Astrocyte (in vitro differentiated cells and primary cell): ENCODE measurements around the gene PTPMT1. TPM values are rescaled to one million over a fixed set of nuclear protein-coding genes. Genes with fewer than 3 reads are reported as not detected.

Experiments
- DNase-seq: peaks from one replicate; pipeline ENCODE4 v3.0.0-alpha.2; 2010; ENCODE audit warnings: low read depth
- FAIRE-seq: peaks from 2 replicates; lab custom pipeline; 2011; peaks lifted over from hg19 to GRCh38; lab: Jason Lieb, UNC
- H2AFZ ChIP-seq: 2 replicates; pipeline ENCODE4 v1.6.0; 2012; ENCODE audit warnings: low read depth, low read length, inconsistent platforms
- H3K27ac ChIP-seq: 2 replicates; pipeline ENCODE4 v1.5.1; 2011; ENCODE audit warnings: low read depth, low read length, inconsistent platforms
- H3K27me3 ChIP-seq: 2 replicates; pipeline ENCODE4 v1.6.0; 2011; ENCODE audit warnings: low read length, inconsistent platforms; ENCODE audit not compliant: insufficient read depth
- H3K36me3 ChIP-seq: 2 replicates; pipeline ENCODE4 v1.5.1; 2011; ENCODE audit warnings: low read length, inconsistent platforms; ENCODE audit not compliant: insufficient read depth
- H3K4me1 ChIP-seq: 2 replicates; pipeline ENCODE4 v1.5.1; 2011; ENCODE audit warnings: low read length, inconsistent platforms; ENCODE audit not compliant: insufficient read depth
- H3K4me2 ChIP-seq: 2 replicates; pipeline ENCODE4 v1.6.0; 2012; ENCODE audit warnings: low read length, inconsistent platforms
- H3K4me3 ChIP-seq: 2 replicates; pipeline ENCODE4 v1.5.1; 2011; ENCODE audit warnings: low read depth, mild to moderate bottlenecking, low read length, inconsistent platforms; ENCODE audit not compliant: insufficient read depth
- H3K79me2 ChIP-seq: 2 replicates; pipeline ENCODE4 v1.6.0; 2012; ENCODE audit warnings: mild to moderate bottlenecking, low read length, inconsistent platforms; ENCODE audit not compliant: insufficient read depth
- H3K9ac ChIP-seq: 2 replicates; pipeline ENCODE4 v1.6.0; 2012; ENCODE audit warnings: mild to moderate bottlenecking, low read length, inconsistent platforms
- H3K9me3 ChIP-seq: 2 replicates; pipeline ENCODE4 v1.5.1; 2012; ENCODE audit warnings: low read depth, mild to moderate bottlenecking, low read length, inconsistent platforms; ENCODE audit not compliant: insufficient read depth
- H4K20me1 ChIP-seq: 2 replicates; pipeline ENCODE4 v1.6.0; 2012; ENCODE audit warnings: low read length, inconsistent platforms; ENCODE audit not compliant: insufficient read depth
- H3K27ac Mint-ChIP-seq: one replicate; pipeline ENCODE4 v1.8.0; 2021; ENCODE audit warnings: mild to moderate bottlenecking, mixed read lengths; ENCODE audit not compliant: unreplicated experiment
- H3K27me3 Mint-ChIP-seq: one replicate; pipeline ENCODE4 v1.8.0; 2021; ENCODE audit warnings: low read depth, mixed read lengths; ENCODE audit not compliant: unreplicated experiment
- H3K36me3 Mint-ChIP-seq: one replicate; pipeline ENCODE4 v1.8.0; 2021; ENCODE audit warnings: low read depth, mixed read lengths; ENCODE audit not compliant: unreplicated experiment
- H3K4me1 Mint-ChIP-seq: one replicate; pipeline ENCODE4 v1.8.0; 2021; ENCODE audit warnings: low read depth, mixed read lengths; ENCODE audit not compliant: unreplicated experiment
- H3K4me3 Mint-ChIP-seq: one replicate; pipeline ENCODE4 v1.8.0; 2021; ENCODE audit warnings: mild to moderate bottlenecking, moderate library complexity, mixed read lengths; ENCODE audit not compliant: unreplicated experiment
- H3K9me3 Mint-ChIP-seq: one replicate; pipeline ENCODE4 v1.8.0; 2021; ENCODE audit warnings: mild to moderate bottlenecking, mixed read lengths; ENCODE audit not compliant: unreplicated experiment
- CTCF ChIP-seq: IDR thresholded peaks from 2 replicates; pipeline ENCODE4 v1.5.1; 2011; ENCODE audit warnings: low read depth, mild to moderate bottlenecking, inconsistent platforms, low read length, moderate library complexity; ENCODE audit not compliant: insufficient read depth
- EZH2 ChIP-seq: IDR thresholded peaks from 2 replicates; pipeline ENCODE4 v1.6.1; 2012; ENCODE audit warnings: mild to moderate bottlenecking, low read length, inconsistent platforms; ENCODE audit not compliant: insufficient read depth
- total RNA-seq: library from RNA; stranded (reverse); gene quantifications from 2 replicates; pipeline ENCODE4 v1.2.1, GENCODE V29; 2021

PTPMT1 gene
- total RNA-seq, 1 donor from 2014 or later: 32.4 TPM

DNA sequence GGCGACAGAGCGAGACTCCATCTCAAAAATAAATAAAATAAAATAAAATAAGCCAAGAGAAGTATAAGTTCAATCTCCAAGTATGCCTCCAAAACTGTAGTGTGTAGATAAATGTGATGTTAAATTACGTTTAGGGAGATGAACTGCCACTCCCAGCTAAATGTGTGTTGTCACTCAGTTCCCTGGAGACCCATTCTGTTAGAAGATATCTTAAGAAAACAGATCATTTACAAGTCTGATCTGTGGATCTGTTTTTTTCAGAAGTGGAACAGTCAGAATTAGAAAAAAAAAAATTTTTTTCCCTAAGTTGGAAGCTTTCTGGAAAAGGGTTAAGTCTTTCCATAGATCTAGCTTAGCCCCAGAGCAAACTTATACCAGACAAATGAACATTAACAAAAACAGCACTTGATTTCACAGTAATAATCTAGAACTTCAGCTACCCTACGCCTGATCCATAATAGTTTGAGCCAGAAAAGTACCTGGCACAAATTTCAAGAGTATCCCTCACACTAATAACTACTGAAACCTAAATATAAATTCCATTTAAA lies 30.6 kb upstream of the PTPMT1 start:
- H3K4me2 ChIP-seq: no peak overlapping the region
- no peak for FAIRE-seq
- H3K27ac Mint-ChIP-seq: no peak overlapping the region

DNA sequence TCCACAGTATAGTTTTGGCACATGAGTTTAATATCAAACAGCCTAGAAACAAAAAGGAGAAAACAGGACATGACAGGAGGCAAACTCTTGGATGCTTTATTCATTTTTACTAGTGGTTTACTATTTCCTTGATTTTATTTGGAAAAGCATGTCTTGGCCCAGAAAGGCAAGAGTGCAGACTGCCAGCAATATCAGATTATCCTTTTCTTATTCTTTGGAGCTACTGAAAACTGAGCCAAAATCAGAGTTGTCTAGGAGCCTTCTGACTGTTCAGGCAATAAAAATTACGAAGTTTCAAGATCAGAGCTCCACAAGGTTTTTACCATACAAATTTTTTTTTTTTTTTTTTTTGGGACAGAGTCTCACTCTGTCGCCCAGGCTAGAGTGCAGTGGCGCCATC lies 28.5 kb upstream of the PTPMT1 start:
- FAIRE-seq (no peak), DNase-seq (no peak)
- H3K79me2 ChIP-seq: peaks cover 97% of the 10 kb centered on the region
- Mint-ChIP-seq H3K27ac (no peak overlapping the region), H3K4me3 (no peak overlapping the region), H3K9me3 (no peaks in the 10 kb centered on the region), H3K4me1 (peaks cover 41% of the 10 kb centered on the region), H3K36me3 (no peaks in the 10 kb centered on the region), H3K27me3 (no peaks in the 10 kb centered on the region)
- H3K9me3 ChIP-seq: no peaks in the 10 kb centered on the region
- H3K27me3 ChIP-seq: no peaks in the 10 kb centered on the region
- peaks cover 91% of the 10 kb centered on the region for H4K20me1 ChIP-seq
- H3K4me3 ChIP-seq: no peak overlapping the region
- no peak for TF ChIP-seq CTCF
- TF ChIP-seq EZH2: no peak
- no peak overlapping the region for H3K27ac ChIP-seq
- H2AFZ ChIP-seq: no peak overlapping the region
- no peak overlapping the region for H3K9ac ChIP-seq
- no peaks in the 10 kb centered on the region for H3K36me3 ChIP-seq
- peaks cover 36% of the 10 kb centered on the region for H3K4me1 ChIP-seq
- H3K4me2 ChIP-seq: no peak overlapping the region

More for the DNA sequence above, 30.6 kb upstream of the PTPMT1 start:
- Mint-ChIP-seq H3K9me3 (no peaks in the 10 kb centered on the region), H3K4me3 (no peak overlapping the region), H3K27me3 (no peaks in the 10 kb centered on the region), H3K4me1 (peaks cover 37% of the 10 kb centered on the region), H3K36me3 (peaks cover 5% of the 10 kb centered on the region)
- Histone ChIP-seq H3K9ac (no peak overlapping the region), H3K4me1 (peaks cover 22% of the 10 kb centered on the region), H2AFZ (no peak overlapping the region), H3K4me3 (no peak overlapping the region), H3K9me3 (no peaks in the 10 kb centered on the region), H4K20me1 (peaks cover 93% of the 10 kb centered on the region), H3K27me3 (no peaks in the 10 kb centered on the region), H3K79me2 (peaks cover 99% of the 10 kb centered on the region), H3K27ac (no peak overlapping the region), H3K36me3 (no peaks in the 10 kb centered on the region)
- no peak for TF ChIP-seq CTCF
- TF ChIP-seq EZH2: no peak
- DNase-seq: no peak
